HEK293 (cell line): ENCODE measurements around the gene TACC2.
A peak's percentile ranks its signal among the peaks of the same experiment; 100 is the strongest.

ENCODE experiments used
- GLI4 ChIP-seq: fragments of 450-650 bp; formaldehyde crosslinking; IDR thresholded peaks from 2 replicates; pipeline ENCODE4 v1.5.1; 2016; ENCODE audit warnings: missing biosample characterization, missing genetic modification characterization
- SP2 ChIP-seq: fragments of 450-650 bp; formaldehyde crosslinking; IDR thresholded peaks from 2 replicates; pipeline ENCODE4 v1.5.1; 2016; ENCODE audit warnings: missing biosample characterization, missing genetic modification characterization
- ZNF10 ChIP-seq: fragments of 450-650 bp; formaldehyde crosslinking; IDR thresholded peaks from 2 replicates; pipeline ENCODE4 v1.5.1; 2017; ENCODE audit warnings: missing biosample characterization, missing genetic modification characterization
- ZNF24 ChIP-seq: fragments of 450-650 bp; formaldehyde crosslinking; IDR thresholded peaks from 2 replicates; pipeline ENCODE4 v1.5.1; 2016; ENCODE audit warnings: missing biosample characterization, missing genetic modification characterization
- ZNF473 ChIP-seq: fragments of 450-650 bp; formaldehyde crosslinking; IDR thresholded peaks from 2 replicates; pipeline ENCODE4 v1.5.1; 2017; ENCODE audit warnings: missing biosample characterization, missing genetic modification characterization
- ZNF529 ChIP-seq: fragments of 450-650 bp; formaldehyde crosslinking; IDR thresholded peaks from 2 replicates; pipeline ENCODE4 v1.5.1; 2017; ENCODE audit warnings: missing genetic modification characterization, missing biosample characterization; ENCODE audit not compliant: insufficient replicate concordance
- ZNF629 ChIP-seq: fragments of 450-650 bp; formaldehyde crosslinking; IDR thresholded peaks from 2 replicates; pipeline ENCODE4 v1.5.1; 2017; ENCODE audit warnings: missing biosample characterization, missing genetic modification characterization
- ZNF791 ChIP-seq: fragments of 450-650 bp; formaldehyde crosslinking; IDR thresholded peaks from 2 replicates; pipeline ENCODE4 v1.5.1; 2016; ENCODE audit warnings: missing biosample characterization, missing genetic modification characterization
- ZNF792 ChIP-seq: fragments of 450-650 bp; formaldehyde crosslinking; IDR thresholded peaks from 2 replicates; pipeline ENCODE4 v1.5.1; 2016; ENCODE audit warnings: missing biosample characterization, missing genetic modification characterization

DNA sequence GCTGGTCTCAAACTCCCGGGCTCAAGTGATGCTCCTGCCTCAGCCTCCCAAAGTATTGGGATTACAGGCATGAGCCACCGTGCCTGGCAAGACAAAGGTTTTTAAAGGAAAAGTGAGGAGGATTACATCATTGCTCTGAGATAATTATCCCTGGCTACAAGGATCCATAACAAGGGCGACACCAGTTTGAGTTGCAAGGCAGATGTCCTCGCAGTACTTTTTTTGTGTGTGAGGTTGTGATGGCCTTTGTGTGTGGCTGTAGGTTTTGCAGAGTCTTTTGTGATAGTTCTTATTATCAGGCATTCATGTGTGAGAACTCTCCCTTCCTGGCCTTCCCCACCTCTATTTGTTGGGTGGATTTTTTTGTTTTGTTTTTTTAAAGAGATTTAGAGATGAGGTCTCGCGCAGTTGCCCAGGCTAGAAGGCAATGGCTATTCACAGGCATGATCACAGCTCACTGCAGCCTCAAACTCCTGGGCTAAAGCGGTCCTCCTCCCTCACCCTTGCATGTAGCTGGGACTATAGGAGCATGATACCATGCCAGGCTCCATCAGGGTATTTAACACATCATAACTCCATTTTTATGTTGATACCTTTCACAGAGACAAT is 292.2 kb downstream of the TACC2 start:
- no peak for TF ChIP-seq ZNF24
- 0 out of 2 replicates have a peak, but pooled peaks have one; percentile 37 for TF ChIP-seq ZNF629 (tag by site-specific recombination)
- no peak for TF ChIP-seq ZNF10 (tag by site-specific recombination)
- no peak for TF ChIP-seq GLI4 (tag by site-specific recombination)
- no peak for TF ChIP-seq ZNF473 (tag by site-specific recombination)
- no peak for TF ChIP-seq ZNF791 (tag by site-specific recombination)
- no peak for TF ChIP-seq SP2
- no peak for TF ChIP-seq ZNF529 (tag by site-specific recombination)
- TF ChIP-seq ZNF792 (tag by site-specific recombination): no peak
